HG03066 (cell line): ENCODE measurements around the gene TBL3.

Experiments
- ATAC-seq: cut with Tn5 transposase; IDR thresholded peaks from one replicate; pipeline ENCODE4 v1.9.1; 2021; ENCODE audit warnings: low read depth; ENCODE audit not compliant: unreplicated experiment

TBL3 gene

DNA sequence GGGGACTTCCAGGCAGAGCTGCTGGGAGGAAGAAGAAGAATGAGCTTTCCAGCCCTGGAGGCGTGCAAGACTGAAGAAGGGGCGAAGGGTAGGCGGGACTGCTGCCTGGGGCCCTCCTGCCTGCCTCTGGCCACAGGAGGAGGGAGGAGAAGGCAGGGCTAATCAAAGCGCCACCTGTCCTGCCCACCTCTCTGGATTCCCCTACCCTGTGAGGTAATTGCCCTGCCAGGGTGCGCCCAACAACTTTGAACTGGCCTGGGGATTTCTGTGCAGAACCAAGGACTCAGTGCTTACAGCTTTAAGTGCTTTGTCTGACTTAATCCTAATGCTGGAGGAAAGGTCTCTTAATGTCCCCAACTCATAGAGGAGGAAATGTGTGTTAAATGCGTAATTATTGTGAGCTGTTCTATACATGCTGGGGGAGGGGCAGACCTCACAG lies 9.6 kb downstream of the TBL3 start, which contains the start of gene NOXO1:
Gene NOXO1, minus strand, starts transcription at position 72 of the 439 bp plus-strand sequence. CDS start 290 bp downstream, outside the sequence.
- ATAC-seq, result no peak

DNA sequence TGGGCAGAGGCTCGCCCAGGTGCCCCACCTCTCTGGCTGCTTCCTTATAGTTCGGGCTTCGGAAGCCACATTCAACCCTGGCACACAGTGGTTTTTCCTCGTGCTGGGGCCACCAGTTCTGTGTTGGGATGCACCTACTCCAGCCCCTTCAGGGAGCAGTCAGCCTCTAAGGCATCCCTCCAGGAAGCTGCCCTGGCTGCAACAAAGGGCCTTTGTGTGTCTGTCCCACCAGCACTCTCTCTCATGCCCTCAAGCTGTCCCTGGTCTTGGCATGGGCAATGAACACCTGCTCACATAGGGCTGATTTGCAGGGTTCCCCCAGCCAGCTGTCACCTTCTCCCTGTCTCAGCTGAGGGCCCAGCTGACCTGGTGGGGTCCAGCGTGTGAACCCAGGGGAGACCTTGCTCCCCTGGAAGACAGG lies 10.2 kb downstream of the TBL3 start:
- ATAC-seq, result no peak

DNA sequence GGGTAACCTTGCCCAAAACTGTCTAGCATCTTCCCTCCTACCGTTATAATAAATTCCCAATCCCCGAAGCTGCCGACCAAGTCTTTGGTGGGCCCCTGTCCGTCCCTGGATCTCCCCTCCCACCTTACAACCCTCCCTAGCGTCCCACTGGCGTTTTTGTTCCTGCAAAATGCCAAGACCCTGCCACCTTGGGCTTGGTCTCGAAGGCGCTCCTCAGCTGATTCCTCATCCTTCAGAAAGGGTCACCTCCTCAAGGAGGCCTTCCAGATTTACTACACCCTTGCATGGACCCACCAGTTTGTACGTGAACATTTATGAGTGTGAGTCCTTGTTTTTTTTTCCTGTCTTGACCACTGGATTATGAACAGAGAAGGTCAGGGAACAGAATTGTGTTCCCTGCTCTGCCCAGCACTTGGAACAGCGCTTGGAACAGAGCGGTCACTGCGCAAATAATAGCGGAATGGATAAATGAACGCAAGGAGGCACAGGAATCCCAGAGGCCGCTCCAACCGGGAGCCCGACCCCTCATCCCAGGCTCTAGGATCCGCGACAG lies 11.2 kb downstream of the TBL3 start:
- no peak for ATAC-seq

DNA sequence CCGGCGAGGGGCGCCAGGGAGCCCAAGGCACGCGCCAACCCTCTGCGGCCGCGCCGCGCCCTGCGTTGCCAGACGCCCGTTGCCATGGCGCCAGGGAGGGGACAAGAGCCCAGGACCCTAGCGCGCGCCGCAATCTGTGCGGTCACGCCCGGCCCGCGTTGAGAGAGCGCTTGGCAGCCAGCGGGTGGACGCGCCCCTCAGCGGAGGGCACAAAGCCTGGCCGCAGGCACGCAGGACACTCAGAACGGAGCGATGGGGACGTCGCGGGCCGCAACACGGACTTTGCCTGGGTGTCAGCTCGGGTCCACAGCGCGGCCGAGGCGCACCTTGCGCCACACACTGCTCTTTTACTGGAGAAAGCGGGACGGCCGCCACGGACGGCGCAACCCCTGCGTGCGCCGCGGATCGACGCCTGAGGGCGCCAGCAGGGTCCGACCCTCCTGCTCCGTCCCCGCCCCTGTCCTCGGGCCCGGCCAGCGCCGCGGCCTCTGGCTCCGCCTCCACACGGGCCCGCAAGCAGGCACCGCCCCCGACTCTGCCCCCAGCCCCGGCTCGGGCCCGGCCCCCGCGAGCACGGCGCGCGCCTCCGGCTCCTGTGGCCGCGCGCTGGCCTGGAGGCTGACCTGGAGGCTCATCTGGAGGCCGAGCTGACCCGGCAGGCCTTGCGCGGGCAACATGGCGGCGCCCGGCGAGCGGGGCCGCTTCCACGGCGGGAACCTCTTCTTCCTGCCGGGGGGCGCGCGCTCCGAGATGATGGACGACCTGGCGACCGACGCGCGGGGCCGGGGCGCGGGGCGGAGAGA lies 11.9 kb downstream of the TBL3 start, which contains the start of gene GFER:
Gene GFER, plus strand, starts transcription at position 650 of the 803 bp plus-strand sequence. Its CDS starts 26 bp downstream, at position 676.
- ATAC-seq, result peak; percentile 75

DNA sequence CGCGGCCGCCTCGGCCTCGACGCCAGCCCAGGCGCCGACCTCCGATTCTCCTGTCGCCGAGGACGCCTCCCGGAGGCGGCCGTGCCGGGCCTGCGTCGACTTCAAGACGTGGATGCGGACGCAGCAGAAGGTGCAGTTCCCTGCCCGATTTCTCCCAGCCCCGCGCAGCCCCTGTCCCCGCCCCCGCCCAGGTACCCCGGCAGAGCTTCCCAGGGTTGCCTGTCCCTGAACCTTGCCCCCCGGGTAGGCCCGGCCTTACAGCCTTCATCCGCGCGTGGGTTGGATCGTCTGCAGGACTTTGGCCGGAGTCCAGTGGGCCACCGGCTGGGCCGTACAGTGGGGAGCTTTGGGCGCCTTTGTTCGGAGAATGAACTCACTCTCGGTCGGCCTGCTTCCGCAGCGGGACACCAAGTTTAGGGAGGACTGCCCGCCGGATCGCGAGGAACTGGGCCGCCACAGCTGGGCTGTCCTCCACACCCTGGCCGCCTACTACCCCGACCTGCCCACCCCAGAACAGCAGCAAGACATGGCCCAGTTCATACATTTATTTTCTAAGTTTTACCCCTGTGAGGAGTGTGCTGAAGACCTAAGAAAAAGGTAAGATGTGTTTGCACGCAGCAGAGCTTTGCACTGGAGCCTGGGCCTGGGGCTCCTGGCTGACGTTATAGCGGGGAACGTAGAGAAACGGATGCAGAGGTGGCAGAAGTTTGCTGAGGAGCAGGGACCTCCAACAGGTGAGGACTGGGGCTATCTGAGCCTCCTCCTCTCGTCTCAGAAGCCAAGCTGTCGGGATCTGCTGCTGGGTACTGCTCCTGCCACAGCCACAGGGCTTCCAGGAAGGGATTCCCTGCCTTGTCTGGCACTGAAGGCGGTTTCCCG lies 12.7 kb downstream of the TBL3 start:
- no peak for ATAC-seq

DNA sequence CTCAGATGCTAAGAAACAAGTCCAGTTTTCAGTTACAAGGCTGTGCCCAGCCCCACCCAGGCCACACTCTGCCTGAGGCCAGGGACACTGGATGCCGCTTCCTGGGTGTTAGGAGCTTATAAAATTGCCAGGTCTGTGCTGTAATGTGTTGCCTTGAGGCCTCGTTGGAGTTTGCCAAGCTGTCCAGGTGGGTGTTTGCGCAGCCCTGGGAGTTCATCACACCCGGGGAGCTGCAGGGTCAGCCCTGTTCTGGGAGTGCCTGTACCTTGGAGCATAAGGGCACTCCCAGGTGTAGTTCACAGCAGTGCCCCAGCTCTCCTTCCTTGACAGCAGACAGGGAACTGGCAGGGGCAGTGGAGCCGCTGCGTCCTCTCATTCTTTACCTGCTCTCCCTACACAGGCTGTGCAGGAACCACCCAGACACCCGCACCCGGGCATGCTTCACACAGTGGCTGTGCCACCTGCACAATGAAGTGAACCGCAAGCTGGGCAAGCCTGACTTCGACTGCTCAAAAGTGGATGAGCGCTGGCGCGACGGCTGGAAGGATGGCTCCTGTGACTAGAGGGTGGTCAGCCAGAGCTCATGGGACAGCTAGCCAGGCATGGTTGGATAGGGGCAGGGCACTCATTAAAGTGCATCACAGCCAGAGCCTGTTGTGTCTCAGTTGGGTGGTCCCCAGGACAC lies 13.8 kb downstream of the TBL3 start:
- ATAC-seq, result no peak

DNA sequence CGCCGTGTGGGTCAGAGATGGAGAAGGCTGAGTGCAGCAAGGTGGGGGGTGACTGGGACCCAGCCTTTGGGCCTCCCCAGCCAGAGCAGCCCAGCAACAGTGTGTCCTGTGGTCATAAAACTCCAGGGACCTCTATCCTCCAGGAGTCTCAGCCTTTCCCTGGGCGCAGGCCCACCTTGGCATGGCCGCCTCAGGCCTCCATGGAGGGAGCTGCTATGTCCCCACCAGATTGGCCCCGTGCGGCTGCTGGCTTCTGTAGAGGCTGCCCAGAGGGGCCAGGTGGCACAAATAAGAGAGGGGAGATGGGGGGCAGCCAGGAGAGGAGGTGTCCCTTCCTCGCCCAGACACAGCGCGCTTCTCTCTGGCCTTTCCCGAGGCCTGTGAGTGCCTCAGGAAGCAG lies 15.3 kb downstream of the TBL3 start:
- ATAC-seq, result no peak

DNA sequence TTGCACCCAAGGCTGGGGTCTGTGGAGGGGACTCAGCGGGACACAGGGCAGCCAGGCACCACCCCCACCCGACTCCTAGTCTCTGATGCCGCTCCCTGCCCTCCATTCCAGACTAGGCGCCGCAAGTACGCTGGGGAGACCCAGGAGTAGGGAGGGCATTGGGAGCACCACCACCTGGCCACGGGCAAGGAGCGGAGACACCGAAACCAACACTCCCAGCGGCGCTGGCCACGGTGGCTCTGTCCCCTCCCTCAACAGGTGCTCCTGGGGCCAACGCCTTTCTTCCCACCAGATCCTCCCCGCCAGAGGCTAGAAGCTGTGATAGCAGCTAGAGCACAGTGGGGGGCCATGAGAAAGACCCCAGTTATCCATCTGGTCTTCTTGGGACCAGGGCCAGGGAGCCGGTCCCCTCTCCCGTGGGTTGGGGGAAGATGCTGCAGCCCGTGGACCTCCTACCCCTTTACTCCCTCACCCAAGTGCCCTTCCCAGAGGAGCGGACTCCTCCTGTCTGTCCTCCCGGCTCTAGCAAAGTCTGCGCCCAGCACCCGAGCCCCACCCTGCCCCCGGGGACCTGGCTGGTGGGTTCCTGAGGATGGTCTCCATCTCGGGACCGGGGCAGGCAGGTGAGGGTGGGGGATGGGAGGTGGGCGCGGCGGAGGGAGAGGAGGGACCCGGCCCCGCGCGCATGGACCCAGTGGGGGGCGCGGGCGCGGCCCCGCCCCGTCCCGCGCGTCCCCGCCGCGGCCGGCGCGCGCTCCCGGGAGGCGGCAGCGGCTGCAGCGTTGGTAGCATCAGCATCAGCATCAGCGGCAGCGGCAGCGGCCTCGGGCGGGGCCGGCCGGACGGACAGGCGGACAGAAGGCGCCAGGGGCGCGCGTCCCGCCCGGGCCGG lies 17.6 kb downstream of the TBL3 start, which contains the start of gene SYNGR3:
Gene SYNGR3, plus strand, starts transcription at position 762 of the 892 bp plus-strand sequence. CDS start 133 bp downstream, outside the sequence.
- no peak for ATAC-seq

DNA sequence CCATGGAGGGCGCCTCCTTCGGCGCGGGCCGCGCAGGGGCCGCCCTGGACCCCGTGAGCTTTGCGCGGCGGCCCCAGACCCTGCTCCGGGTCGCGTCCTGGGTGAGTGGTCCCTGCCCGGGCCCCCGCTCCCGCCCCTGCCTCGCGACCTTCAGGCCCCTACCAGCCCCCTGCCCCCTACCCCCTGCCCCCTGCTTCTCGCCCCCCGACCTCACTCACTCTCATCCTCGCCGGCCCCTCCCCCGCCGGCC lies 18.2 kb downstream of the TBL3 start:
- no peak for ATAC-seq

DNA sequence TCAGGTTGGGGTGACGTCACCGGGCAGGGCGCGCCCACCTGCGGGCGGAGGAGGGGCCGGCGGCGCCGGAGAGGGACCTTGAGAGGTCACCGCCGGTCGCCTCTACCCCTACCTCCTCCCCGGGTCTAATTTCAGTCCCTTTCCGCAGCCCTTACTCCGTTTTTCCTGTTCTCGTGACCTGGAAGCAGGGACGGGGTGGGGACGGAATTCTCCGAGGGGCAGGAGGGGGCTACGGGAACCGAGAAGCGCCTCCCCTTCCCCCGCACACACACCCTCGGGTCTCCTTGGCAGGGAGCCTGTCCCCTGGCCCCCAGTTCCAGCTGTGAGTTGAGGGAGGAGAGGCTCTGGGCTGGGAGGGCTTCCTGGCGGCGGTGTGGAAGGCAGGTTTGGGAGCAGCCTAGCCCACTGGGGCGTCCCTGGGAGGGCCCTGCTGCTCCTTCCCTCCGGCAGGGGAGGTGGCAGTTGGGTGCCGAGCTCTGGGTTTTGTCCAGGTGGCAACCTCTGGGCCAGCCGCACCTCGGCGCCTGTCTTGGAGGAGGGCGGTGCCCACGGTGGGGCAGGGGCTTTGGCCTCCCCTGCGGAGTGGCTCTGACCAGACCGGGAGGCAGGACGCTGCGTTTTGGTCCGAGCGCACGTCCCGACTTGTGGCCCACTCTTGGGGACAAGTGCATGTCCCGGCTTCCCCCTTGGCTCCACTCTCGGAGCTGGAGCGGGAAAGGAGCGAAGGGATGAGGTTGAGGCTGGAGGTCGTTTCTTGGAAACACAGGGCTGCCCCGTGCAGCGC lies 18.7 kb downstream of the TBL3 start:
- no peak for ATAC-seq

DNA sequence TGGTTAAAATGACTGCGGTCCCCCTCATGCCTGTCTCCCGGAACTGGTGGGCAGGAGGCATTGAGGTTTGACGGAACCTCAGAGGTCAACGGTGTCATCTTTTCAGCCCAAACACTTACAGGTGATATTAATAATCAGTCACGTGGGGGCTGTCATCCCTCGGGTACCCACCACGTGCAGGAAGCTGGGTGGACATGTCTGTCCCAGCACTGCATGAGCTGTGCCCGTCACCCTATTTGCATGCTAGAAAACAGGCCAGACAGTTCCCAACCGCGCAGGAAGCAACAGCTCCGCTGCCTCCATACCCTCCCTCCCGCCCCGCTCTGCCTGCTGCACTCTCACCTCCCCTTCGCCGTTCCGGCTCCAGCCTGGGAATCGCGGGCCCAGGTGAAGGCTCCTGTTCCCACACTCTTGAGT lies 19.3 kb downstream of the TBL3 start:
- ATAC-seq, result no peak

DNA sequence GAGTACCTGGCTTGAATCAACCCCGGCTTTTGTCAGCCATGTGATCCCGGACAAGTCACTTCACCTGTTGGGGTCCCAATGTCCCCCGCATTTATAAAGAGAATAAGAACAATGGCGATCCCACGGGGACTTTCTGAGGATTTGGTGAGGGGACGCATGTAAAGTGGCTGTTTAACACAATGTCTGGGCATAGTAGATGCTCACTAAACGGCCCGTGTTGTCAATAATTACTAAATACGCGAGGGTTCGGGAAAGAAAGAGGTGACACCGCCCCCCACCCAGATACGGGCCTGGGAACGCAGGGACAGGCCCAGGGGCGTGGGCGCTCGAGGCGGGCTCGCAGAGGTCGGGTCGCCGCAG lies 19.7 kb downstream of the TBL3 start:
- no peak for ATAC-seq

DNA sequence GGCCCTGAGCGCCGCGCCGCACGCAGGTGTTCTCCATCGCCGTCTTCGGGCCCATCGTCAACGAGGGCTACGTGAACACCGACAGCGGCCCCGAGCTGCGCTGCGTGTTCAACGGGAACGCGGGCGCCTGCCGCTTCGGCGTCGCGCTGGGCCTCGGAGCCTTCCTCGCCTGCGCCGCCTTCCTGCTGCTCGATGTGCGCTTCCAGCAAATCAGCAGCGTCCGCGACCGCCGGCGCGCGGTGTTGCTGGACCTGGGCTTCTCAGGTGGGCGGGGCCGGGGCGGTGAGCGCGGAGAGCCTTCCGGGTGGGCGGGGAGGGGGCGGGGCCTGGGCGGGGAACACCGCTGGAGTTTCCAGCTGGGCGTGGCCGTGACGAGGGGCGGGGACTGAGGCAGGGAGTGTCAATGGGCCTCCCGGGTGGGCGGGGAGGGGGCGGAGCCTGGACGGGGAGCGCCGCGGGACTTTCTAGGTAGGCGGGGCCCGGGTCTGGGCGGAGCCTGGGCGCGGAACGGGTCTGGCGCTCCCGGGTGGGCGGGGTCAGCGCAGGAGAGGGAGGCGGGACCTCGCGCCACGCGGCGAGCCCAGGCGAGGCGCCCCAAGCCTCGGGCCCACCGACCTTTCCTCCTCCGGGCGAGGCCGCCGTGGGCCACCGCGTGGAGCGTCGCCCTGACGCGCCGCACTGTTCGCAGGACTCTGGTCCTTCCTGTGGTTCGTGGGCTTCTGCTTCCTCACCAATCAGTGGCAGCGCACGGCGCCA lies 20.3 kb downstream of the TBL3 start:
- ATAC-seq, result peak; percentile 38

DNA sequence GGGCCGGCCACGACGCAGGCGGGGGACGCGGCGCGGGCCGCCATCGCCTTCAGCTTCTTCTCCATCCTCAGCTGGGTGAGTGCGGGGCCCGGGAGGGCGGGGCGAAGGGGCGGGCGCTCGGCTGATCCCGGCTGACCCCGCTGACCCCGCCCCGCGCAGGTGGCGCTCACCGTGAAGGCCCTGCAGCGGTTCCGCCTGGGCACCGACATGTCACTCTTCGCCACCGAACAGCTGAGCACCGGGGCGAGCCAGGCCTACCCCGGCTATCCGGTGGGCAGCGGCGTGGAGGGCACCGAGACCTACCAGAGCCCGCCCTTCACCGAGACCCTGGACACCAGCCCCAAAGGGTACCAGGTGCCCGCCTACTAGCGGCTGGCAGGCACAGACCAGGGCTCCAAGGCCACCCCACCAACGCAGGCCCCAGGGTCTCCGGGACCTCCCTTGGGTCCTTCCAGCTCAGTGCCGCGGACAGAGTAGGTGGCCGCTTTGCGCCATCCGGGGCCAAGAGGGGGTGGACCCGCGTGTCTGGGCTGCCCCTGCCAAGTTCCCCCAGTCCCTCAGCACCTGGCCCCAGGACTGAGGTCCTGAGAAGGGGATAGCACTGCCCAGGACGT lies 21.0 kb downstream of the TBL3 start:
- no peak for ATAC-seq

DNA sequence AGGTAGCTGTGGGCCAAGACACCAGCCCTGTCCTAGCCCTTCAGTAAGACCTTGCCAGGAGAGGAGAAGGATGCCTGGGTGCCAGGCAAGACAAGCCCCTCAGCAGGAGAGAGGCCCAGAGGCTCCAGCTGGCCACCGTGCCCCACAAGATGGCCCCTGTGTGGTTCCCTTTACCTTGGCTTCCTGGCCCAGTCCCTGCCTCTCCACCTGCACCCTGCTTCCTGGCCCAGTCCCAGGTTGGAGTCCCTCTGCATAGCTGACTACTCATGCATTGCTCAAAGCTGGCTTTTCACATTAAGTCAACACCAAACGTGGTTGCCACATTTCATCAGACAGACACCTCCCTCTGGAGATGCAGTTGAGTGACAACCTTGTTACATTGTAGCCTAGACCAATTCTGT lies 21.9 kb downstream of the TBL3 start:
- no peak for ATAC-seq

DNA sequence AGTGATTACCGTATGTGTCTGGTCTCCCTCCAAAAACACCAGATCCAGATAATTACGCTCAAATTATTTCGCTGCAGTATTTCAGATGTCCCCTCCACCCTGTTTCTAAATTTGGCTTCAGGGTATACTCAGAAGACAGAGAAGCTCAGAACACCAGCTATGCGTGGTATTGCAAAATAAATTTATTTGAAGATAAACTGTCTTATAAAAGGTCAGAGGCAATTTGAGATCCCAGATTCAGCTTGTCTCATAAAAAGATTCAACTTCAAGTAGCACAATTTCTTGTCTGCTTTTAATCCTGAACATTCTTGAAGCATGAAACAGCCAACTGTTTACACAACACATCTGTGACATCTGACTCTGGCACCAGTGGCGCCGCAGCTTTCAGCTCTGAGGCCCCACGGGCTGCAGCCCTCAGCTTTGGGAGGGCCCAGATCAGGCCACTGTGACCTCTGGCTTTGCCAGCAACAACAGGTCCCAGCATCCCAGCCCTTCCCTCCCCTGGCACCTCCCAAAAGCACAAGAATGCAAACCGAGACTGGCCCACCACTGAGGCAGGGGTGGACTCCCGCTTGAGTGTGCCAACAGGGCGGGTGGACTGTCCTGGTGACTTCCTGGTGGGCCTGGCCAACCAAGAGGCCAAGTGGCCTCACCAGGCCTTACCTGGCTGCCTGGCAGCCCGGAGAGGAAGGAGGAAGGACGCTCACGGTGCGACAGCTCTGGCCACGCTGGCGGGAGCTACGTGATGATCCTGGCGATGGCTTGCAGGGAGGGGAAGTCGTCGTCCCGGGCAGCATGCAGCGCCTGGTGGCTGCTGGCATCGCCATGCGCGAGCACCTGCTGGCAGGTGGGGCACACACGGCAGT lies 25.9 kb downstream of the TBL3 start:
- ATAC-seq, result no peak

DNA sequence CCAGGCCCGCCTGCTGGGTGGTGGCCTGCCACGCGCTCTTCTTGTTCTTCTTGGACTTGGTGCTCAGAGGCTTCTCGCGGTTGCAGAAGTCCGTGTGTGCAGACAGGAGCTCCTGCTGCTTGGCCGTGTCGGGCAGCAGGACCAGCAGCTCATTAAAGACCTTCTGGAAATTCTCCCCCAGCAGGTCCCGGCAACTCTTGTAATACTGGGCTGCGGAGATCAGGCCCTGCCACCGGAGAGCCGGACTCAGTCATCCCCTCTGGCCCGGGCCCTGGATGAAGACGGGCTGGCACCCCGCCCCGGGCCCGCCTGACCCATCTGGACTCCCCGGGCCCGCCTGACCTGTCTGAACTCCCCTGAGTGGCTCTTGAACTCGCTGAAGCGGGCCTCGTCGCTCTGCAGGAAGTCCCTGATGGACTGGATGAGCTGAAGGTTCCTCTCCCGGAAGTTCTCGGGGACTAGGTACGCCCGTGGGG lies 26.5 kb downstream of the TBL3 start:
- no peak for ATAC-seq
